Activated CD8-positive, alpha-beta memory T cell treated with anti-CD3 and anti-CD28 coated beads for 36 hours (primary cell): ENCODE results near the gene ART4. TPM values are rescaled to one million over a fixed set of nuclear protein-coding genes. Genes with fewer than 3 reads are reported as not detected.

ENCODE experiments used
- CTCF ChIA-PET: fragments of 350-600 bp; sonication (Branson Sonifier 250); formaldehyde crosslinking; loops from one replicate; lab custom pipeline; 2021; ENCODE audit warnings: antibody characterized with exemption; lab: Charles Lee
- POLR2A ChIA-PET: fragments of 350-600 bp; sonication (Branson Sonifier 250); formaldehyde crosslinking; loops from one replicate; lab custom pipeline; 2021; ENCODE audit warnings: antibody characterized with exemption; lab: Charles Lee
- total RNA-seq, 2 experiments: library from RNA; stranded (reverse); gene quantifications; one replicate each; pipeline ENCODE4 v1.2.3, GENCODE V29; 2021

The ART4 gene
- total RNA-seq, 2 experiments from 2014 or later: not detected

GRCh38 chr12:14777271-14777670 lies 66.1 kb downstream of the ART4 start:
- ChIA-PET CTCF (no interaction called here), POLR2A (interaction anchor here (0.7 kb wide), 1 partner anchor 581 kb away, joined by 4 read pairs; no protein-coding TSS in a partner anchor)

GRCh38 chr12:14776236-14776961 lies 66.9 kb downstream of the ART4 start:
- CTCF ChIA-PET: interaction anchor here (2.0 kb wide), 1 partner anchor 13 kb away, joined by 7 read pairs; no protein-coding TSS in a partner anchor
- POLR2A ChIA-PET: no interaction called here

- CTCF ChIA-PET: interaction anchor here (1.4 to 2.0 kb wide), 2 partner anchors 14 to 28 kb away, joined by 4 to 7 read pairs; partner anchors contain the start of genes C12orf60 and WBP11
- POLR2A ChIA-PET: interaction anchor here (0.5 to 2.9 kb wide), 5 partner anchors 9 to 406 kb away, joined by 4 to 27 read pairs (median 10); partner anchors contain the start of genes ARHGDIB, C12orf60 and WBP11
These were observed 67.7 kb downstream of the ART4 start for GRCh38 chr12:14775636-14775980.

Other genes with a start within 250 kb of the ART4 start
- not detected for gene GUCY2C, start 146.9 kb downstream of the ART4 start, total RNA-seq
- gene WBP11, start 40.0 kb downstream of the ART4 start, total RNA-seq: 100 to 1,000 TPM; 158 to 159 TPM
- 1 to 10 TPM; 3.2 to 3.7 TPM for gene C12orf60, start 39.9 kb downstream of the ART4 start, total RNA-seq
- not detected for gene SMCO3, start 29.3 kb downstream of the ART4 start, total RNA-seq
- gene MGP, start 42.3 kb upstream of the ART4 start, total RNA-seq: not detected
- gene ERP27, start 95.0 kb upstream of the ART4 start, total RNA-seq: 1 to 10 TPM in 1 of 2 experiments, under 1 TPM in 1; 0.76 to 1.1 TPM
- 100 to 1,000 TPM; 515 to 519 TPM for gene ARHGDIB, start 118.1 kb upstream of the ART4 start, total RNA-seq
- not detected for gene PDE6H, start 129.5 kb upstream of the ART4 start, total RNA-seq